Ecto neural progenitor cell (in vitro differentiated cells): ENCODE data around the gene PDCD10.

Experiments
- DNase-seq: peaks from one replicate; pipeline ENCODE4 v3.0.0-alpha.2; 2018; ENCODE audit warnings: low spot score

PDCD10 gene

GRCh38 chr3:167735233-167736138, 794 bp upstream of the PDCD10 start, which contains the start of gene SERPINI1:
Gene SERPINI1 (plus strand): TSS chr3:167735721. CDS start chr3:167789129, 53,408 bp downstream.
- DNase-seq = peak; percentile 91

DNA sequence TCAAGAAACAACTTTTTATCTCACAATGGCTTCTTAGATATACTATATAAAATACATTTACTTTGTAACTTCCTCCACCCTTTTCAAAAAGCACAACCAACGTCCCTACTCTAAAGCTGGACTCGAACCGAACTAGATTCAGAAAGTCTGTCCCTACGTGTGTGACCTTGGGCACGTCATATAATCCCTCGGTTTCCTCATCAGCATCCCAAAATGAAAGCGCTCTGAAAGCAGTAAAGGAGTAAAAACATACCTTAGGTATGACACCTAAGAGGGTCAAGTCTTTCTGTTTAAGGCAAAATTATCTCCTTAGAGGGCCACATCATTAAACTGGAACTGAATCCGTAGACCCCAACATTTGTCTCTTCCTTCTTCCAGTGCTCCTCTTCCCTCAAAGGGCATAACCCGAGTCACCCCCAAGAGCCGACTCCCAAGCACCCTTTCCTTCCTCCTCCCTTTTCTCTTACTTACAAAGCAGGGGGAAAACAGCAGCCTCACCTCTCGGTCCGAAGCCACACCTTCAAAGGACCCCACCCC, 663 bp downstream of the PDCD10 start:
- DNase-seq = no peak

DNA sequence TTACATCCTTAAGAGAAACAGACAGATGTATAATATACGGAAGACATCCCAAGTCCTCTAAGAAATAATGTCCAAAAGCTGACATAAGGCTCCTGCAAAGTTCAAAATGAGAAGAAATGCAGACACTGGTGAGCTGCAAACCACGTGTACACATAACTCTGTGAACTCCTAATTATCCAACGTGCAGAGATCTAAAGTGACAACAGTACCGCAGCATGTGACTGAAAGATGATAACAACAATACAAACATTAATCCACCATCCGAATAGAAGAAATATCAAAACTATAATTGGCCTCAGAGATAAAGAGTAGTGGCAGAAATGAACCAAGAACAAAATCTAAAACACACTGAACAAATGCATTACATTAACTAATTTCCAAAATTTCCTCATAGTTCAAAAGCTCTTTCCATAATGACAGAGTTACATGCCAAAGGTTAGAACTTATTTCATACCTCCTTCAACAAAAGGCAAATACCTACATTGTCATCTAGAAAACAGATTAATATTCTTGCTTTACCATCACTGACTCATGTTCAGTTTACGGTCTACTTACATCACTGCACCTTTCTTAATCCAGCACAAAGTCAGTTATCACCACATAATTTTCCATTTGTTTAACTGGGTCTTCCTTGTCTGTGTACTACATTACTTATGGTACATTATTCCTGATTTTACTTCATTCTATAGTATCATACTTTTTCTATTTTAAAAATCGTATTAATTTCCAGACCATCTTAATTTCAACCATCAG, 2.2 kb downstream of the PDCD10 start:
- no peak for DNase-seq

DNA sequence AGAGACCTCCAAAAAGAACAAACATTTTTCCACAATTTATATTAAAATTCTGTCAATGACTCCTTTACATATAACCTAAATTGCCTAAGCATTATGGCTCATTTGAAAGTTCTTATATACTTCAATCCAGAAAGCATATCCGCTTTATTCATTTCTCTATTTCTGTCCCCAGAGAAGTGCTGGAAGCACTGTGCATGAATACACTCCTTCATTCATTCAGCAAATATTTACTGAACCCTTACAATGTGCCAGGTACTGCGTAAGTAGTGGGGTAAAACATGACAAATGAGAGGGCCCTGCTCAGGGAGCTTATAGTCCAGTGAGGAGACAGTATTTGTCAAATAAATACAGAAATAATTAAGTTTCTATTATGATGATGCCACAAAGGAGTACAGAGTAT, 3.3 kb downstream of the PDCD10 start:
- DNase-seq = no peak

- DNase-seq = no peak
Measured at GRCh38 chr3:167729591-167729990, 5.1 kb downstream of the PDCD10 start.

DNA sequence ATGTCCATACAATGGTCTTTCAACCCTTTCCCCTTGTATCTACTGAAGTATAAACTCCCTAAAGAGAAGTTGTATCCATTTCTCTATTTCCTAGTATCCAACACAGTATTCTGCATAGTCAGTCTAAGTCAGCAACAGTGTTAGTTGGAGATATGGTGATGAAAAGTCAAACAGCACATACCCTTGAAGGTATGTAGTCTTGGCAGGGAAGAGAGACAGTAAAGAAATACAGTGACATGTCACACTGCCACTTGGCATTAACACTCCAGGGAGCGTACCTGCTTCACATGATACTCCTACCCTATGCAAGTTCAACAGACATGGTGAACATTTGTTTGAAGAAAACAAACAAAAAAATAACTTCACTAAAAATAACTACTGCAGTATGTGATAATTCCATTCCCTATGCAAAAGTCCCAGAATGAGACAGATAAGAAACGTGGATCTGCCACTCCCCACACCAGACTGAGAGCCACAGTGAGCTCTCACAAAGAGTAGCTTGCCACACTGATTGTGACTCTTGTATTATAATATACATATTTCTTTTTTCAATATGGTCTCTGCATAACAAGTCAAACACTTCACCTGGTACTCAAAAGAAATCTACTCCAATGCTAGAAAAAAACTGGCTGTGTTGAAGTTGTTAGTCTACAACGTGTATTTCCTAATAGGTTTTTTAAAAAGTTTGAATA, 5.9 kb downstream of the PDCD10 start:
- no peak for DNase-seq

DNA sequence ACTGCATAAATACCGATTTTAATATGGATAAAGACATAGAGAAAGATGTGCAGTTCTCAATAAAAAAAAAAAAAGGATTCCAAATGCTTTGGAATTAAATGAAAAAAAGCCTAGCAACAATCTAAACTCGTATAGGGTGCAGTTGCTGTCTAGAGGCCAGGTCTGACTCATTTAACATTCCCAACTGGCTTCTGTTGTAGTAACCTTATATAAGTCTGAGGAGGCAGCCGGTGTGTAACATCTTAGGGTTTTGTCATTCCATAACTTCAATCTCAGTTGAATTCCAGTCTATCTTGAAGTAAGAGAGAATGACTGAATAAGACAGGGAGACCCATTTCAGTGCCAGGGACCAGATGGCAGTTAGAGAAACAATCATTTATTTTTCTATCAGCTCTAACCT, 6.5 kb downstream of the PDCD10 start:
- DNase-seq = no peak

GRCh38 chr3:167723872-167724271, 10.8 kb downstream of the PDCD10 start:
- DNase-seq = no peak

DNA sequence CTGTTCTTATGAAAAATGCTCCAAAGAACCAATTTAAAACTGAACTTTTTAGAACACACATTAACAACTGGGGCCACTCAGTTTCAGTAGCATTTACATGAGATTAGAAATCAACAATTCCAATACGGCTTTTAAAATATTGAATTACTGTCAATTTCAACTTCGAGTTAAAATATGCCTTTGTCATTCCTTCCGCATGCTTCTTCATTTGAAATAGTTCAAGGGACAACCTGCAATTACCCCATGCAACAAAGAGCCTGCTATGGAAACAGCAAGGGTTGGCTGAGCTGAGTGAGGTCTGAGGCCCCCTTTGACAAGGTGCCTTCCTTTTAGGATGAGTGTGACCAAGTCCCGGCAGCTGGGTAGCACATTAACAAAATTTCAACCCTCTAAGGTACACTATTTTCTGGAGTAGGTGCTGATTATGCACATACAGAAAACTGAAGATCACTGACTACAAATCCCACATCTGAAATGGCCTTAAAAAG, 11.6 kb downstream of the PDCD10 start:
- no peak for DNase-seq

GRCh38 chr3:167718582-167718981, 16.1 kb downstream of the PDCD10 start:
- no peak for DNase-seq

- DNase-seq = no peak
Measured at GRCh38 chr3:167716920-167717319, 17.8 kb downstream of the PDCD10 start.

DNA sequence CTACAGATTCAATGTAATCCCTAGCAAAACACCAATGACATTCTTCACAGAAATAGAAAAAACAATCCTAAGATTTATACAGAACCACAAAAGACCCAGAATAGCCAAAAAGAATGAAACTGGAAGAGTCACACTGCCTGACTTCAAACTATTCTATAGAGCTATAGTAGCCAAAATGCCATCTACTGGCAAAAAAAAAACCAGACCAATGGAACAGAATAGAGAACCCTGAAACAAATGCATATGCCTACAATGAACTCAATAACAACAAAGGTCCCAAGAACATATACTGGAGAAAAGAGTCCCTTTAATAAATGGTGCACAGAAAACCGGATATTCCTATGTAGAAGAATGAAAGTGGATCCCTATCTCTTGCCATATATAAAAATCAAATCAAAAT, 19.8 kb downstream of the PDCD10 start:
- no peak for DNase-seq

- no peak for DNase-seq
Measured at GRCh38 chr3:167712445-167712844, 22.2 kb downstream of the PDCD10 start.

DNA sequence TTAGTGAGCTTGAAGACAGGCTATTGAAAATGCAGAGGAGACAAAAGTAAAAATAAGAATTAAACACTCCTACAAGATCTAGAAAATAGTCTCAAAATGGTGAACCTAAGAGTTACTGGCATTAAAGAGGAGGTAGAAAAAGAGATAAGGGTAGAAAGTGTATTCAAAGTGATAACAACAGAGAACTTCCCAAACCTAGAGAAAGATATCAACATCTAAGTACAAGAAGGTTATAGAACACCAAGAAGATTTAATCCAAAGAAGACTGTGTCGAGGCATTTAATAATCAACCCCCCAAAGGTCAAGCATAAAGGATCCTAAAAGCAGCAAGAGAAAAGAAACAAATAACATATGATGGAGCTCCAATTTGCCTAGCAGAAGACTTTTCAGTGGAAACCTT, 23.3 kb downstream of the PDCD10 start:
- DNase-seq = no peak

DNA sequence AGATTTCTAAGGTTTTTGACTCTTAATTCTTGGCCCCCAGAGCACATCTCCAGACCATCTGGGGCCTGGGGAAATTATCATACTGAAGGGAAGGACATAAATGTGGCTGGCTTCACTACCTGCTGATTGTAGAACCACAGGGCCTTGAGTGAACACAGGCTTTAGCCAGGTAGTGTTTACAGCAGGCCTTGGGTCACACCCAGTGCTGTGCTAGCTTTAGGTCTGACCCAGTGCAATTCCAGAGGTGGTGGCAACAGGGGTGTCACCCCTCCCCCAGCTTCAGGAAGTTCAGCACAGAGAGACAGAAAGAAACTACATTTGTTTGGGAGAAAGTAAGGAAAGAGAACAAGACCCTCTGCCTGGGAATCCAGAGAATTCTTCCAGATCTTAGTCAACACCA, 24.1 kb downstream of the PDCD10 start:
- DNase-seq = no peak

DNA sequence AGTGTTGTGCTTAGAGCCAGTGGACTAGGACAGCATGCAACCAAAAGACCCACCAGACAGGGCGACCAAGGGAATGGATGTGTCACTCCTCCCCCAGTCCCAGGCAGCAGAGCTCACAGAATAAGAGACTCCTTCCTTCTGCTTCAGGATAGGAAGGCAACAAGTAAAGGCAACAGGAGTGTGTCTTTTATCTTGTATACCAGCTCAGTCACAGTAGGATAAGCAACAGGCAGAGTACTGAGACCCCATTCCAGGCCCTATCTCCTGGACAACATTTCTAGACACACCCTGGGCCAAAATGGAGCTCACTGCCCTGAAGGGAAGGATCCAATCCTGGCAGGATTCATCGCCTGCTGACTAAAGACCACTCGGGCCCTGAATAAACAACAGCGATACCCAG, 25.0 kb downstream of the PDCD10 start:
- no peak for DNase-seq

DNA sequence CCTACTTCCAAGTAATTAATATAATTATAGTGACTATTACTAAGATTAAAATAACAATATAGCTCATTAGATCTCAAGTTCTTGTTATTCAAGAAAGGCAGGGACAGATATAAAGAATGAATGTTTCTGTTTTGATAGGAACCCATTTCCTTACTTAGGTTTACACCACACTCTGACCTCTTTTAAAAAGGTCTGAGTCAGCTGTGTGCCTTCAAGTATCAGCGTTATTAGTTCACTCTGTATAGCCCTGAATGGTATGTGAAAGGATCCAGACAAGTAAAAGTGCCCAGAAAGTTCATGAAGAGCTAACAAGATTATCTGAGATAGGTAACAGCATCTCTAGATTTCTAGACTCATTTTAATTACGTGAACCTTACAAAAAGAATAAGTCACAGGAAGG, 28.9 kb downstream of the PDCD10 start:
- no peak for DNase-seq

- DNase-seq = no peak
Measured at GRCh38 chr3:167700926-167701325, 33.8 kb downstream of the PDCD10 start.

DNA sequence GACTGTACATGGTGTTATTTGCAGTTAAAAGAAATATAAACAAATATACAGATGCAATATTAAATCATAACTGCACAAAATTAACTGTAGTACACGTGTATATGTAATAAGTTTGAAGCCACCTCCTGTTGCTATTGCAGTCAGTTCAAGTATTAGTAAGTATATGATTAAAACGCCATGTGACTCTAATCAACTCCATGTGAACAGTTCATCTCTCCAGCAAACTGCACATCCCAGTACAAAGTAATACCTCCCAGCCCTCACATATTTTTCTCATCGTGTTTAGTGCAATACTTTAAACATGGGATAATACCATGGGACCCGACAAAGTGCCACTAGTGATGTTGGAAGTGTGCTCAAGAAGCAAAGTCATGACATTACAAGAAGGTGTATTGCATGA, 34.6 kb downstream of the PDCD10 start:
- no peak for DNase-seq

DNA sequence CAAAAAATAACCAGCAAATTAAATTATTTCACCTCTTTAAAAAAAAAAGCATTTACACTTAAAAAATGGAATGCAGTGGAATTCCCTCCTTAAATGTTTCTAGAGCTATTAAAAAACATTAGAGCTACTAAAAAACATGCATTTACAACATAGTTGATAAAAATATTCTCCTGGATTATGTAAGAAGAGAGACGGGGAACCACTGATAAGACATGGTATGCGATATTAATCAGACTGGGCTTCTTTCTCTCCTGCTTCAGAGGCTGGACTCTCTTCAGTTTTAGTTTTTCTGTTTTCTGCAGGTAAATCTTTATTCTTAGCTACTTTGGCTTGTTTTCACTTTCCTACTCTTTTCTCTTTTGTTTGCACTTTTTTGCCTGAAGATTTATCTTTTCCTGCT, 40.6 kb downstream of the PDCD10 start:
- DNase-seq = no peak

GRCh38 chr3:167691366-167691765, 43.3 kb downstream of the PDCD10 start:
- DNase-seq = no peak

GRCh38 chr3:167684388-167684993, 50.2 kb downstream of the PDCD10 start:
- no peak for DNase-seq
